ENCODE data around the gene RNF32. TPM values are rescaled to one million over a fixed set of nuclear protein-coding genes. Genes with fewer than 3 reads are reported as not detected.
"Not testable (repeated sequence)": the region's sequence is repeated elsewhere in the genome, so short reads cannot be mapped to it uniquely, and the experiment has no call there.

RNF32 gene
- total RNA-seq, 1 experiment from 2014 or later: 1.7 TPM

GRCh38 chr7:156675721-156676120, 35.1 kb downstream of the RNF32 start:
- DNase-seq (ENCODE audit: low read depth): no peak

GRCh38 chr7:156676263-156676662, 35.7 kb downstream of the RNF32 start:
- DNase-seq (ENCODE audit: low read depth): no peak

DNA sequence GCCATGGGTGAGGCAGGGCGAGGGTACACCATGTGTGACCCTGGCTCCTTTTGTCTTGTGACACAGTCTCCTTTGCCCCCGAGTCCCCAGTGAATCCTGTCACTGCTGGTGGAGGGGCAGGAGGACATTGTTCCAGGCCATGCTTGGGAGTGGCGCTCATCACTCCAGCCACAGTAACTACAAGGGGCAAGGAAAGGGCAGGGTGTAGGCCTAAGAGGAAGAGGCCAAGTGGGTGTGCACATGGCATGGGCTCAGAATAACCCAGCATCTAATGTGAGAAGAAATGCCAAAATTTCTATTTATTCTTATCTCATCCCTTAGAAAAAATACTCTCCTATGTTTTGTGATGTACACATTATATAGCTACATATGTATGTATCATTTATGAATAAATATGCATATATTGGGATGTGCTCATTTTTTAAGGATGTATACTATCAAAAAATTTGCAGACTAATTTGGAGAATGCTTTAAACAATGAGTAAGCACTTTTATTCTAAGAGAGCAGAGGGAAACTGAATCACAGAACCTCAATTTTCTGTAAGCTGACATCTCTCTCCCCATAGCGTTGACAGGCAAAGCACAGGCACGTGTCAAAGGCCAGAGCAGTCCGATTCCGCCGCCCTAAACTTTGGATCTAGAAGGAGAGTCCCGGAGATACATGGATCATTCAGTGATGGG, 36.9 kb downstream of the RNF32 start:
- DNase-seq (ENCODE audit: low read depth): no peak

GRCh38 chr7:156680281-156680680, 39.7 kb downstream of the RNF32 start:
- no peak for DNase-seq (ENCODE audit: low read depth)

- no peak for DNase-seq (ENCODE audit: low read depth)
Observed at GRCh38 chr7:156682928-156683327, 42.4 kb downstream of the RNF32 start.

DNA sequence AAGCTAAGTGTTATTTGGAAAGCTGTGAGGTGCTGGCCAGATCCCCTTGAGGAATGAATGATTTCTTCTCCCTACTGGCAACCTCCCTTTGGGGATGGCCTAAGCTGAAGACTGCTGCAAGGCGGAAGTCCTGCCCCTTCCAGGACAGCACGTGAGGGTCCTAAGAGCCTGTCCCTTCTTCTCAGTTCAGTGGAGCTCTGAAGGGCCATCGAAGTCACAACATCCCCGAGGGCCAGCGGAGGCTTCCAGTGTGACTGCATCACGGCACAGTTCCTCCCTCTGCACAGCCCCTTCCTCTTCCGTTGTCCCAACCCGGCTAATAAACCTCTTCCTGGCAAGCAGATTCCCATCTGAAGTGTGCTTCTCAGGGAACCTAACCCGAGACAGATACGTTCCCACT, 43.7 kb downstream of the RNF32 start:
- DNase-seq (ENCODE audit: low read depth): no peak

DNA sequence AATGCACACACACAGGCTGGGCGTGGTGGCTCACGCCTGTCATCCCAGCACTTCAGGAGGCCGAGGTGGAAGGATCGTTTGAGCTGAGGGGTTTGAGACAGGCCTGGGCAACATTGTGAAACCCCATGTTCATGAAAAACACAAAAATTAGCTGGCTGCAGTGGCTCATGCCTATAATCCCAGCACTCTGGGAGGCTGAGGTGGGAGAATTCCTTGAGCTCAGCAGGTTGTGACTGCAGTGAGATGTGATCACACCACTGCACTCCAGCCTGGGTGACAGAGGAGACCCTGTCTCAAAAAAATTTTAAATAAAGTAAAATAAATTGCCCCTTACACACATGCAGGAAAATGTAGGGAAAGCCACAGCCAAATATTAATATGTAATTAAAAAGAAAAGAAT, 44.1 kb downstream of the RNF32 start:
- DNase-seq (ENCODE audit: low read depth): no peak

DNA sequence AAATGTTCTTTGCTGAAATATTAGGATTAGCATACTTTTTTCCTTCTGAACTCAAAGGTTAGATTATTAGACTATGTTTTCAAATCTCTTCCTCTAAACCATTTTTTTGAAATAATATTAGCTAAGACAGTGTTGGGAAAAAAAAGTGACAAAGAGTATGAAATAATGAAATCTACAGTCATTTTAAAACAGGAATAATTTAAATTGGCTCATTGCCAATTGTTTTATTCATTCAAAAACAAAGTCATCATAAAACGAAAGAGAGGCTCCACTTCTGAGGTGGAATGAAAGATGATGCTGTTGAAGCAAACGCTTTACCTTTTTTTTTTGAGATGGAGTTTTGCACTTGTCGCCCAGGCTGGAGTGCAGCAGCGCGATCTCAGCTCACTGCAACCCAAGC, 51.2 kb downstream of the RNF32 start:
- no peak for DNase-seq (ENCODE audit: low read depth)

DNA sequence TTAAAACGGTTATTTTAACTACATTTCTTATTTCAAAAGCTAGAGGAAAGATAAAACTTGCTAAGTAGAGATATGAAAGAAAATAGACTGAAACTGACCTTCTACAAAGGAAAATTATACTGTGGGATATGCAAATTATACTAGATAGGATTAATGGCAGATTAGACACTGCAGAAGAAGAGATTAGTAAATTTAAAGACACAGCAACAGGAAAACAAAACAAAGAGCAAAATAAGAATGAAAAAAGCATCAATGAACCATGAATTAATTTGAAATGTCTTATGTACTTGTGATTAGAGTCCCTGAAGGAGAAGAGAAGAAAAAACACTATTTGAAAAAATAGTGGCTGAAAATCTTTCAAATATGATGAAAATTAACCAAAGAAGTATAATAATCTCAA, 52.3 kb downstream of the RNF32 start:
- DNase-seq (ENCODE audit: low read depth): no peak

DNA sequence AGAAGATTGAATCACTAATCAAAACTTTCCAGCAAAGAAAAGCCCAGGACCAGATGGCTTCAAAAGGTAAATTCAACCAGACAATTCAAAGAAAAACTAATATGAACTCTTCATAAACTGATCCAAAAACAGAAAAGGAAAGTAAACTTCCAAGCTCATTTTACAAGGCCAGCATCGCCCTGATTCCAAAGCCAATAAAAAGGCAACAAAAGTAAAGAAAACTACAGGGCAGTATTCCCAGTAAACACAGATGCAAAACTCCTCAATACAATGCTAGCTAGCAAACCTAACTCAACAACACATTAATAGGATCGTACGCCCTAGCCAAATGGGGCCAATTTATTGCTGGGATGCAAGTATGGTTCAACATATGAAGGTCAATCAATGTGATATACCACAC, 53.1 kb downstream of the RNF32 start:
- no peak for DNase-seq (ENCODE audit: low read depth)

- DNase-seq (ENCODE audit: low read depth): not testable (repeated sequence)
Observed at GRCh38 chr7:156697283-156697682, 56.7 kb downstream of the RNF32 start.

DNA sequence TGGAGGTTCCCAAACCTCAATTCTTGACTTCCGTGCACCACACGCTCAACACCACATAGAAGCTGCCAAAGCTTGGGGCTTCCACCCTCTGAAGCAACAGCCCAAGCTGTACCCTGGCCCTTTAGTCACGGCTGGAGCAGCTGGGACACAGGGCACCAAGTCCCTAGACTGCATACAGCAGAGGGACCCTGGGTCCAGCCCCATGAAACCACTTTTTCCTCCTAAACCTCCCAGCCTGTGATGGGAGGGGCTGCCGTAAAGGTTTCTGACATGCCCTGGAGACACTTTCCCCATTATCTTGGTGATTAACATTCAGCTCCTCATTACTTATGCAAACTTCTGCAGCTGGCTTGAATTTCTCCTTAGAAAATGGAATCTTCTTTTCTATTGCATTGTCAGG, 57.9 kb downstream of the RNF32 start:
- DNase-seq (ENCODE audit: low read depth): not testable (repeated sequence)

DNA sequence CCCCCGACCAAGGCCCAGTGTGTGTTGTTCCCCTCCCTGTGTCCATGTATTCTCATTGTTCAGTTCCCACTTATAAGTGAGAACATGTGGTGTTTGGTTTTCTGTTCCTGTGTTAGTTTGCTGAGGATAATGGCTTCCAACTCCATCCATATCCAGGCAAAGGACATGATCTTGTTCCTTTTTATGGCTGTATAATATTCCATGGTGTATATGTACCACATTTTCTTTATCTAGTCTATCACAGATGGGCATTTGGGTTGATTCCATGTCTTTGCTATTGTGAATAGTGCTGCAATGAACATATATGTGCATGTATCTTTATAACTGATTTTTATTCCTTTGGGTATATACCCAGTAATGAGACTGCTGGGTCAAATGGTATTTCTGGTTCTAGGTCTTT, 61.2 kb downstream of the RNF32 start:
- DNase-seq (ENCODE audit: low read depth): not testable (repeated sequence)

- DNase-seq (ENCODE audit: low read depth): no peak
Observed at GRCh38 chr7:156702399-156702798, 61.8 kb downstream of the RNF32 start.

GRCh38 chr7:156703209-156703608, 62.6 kb downstream of the RNF32 start:
- no peak for DNase-seq (ENCODE audit: low read depth)

DNA sequence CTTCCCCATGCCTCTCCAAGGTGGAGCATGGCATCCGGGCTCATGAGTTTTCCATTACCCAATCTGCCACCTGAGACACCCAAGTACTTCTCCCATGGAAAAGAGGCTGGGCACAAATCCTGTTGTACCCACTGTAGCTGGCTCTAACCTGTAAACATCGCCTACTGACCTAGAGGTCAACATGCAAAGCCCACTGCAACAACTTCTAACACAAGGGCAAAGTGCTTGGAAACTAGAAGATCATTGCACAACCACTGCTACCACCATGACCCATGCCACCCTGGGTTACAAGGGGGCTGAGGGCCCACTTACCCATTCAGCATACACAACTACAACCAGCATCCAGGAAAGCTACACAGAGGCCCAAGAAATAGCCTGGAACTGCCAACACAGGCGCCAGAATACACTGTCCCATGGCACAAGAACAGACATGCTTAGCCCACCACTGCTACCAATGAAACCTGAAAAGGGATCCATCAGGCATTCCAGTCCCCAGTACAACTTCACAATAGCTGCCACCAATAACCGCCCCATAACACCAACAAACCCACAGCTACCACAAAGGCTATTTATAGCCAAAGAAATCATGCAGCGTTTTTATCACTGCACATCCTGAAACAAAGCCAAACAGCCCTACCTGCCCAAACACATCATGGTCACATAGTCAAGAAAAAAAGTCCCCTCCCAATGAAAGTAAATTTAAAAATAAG, 63.4 kb downstream of the RNF32 start:
- DNase-seq (ENCODE audit: low read depth): no peak

GRCh38 chr7:156722043-156722826, 81.7 kb downstream of the RNF32 start:
- DNase-seq (ENCODE audit: low read depth): no peak

DNA sequence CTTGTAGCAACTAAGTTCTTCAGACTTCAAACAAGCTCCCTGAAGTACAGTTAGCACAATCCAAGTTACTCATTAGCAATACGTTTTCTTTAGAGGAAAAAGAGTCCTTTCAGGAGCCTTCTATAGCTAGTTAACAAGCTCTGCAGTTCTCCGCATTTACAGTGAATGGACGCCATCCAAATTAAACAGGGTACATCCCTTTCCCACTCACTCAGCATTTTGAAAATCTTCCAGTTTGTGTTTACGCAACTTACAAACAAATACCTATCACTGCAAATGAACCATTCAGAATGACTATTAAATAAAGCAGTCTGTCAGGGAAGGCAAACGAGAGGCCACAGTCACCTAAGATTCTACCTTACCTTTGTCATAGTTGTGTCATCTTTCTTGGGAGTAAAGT, 84.5 kb downstream of the RNF32 start:
- no peak for DNase-seq (ENCODE audit: low read depth)

GRCh38 chr7:156725936-156726335, 85.4 kb downstream of the RNF32 start:
- DNase-seq (ENCODE audit: low read depth): no peak

All from RPMI7951 (cell line).